SK-N-SH (cell line): ENCODE measurements around the gene LTBP2. TPM values are rescaled to one million over a fixed set of nuclear protein-coding genes. Genes with fewer than 3 reads are reported as not detected.

Experiments
- CTCF ChIA-PET: fragments of 300-600, 350-600 bp; formaldehyde crosslinking; extraction: SDS; loops from one replicate; lab custom pipeline; 2021; lab: Yijun Ruan, JAX
- POLR2A ChIA-PET: fragments of 350-600 bp; sonication (Branson Sonifier 250); formaldehyde crosslinking; extraction: SDS; loops from one replicate; lab custom pipeline; 2020; ENCODE audit warnings: antibody characterized with exemption, inconsistent platforms; lab: Yijun Ruan, JAX
- DNase-seq: peaks from one replicate; pipeline ENCODE4 v3.0.0; 2012
- H2AFZ ChIP-seq: fragments of 200-600 bp; sonication (generic); 2 replicates; pipeline ENCODE4 v1.8.1; 2016; ENCODE audit warnings: antibody characterized with exemption, mild to moderate bottlenecking, low read depth
- H3F3A ChIP-seq: fragments of 200-600 bp; sonication (generic); replicated peaks from 2 replicates; pipeline ENCODE3; 2016; ENCODE audit warnings: antibody characterized with exemption, mild to moderate bottlenecking; ENCODE audit not compliant: insufficient read depth
- H3K27ac ChIP-seq, 2 experiments: fragments of 200-500 bp in 1 of 2; fragments of 200-600 bp in 1 of 2; sonication (Bioruptor generic) in 1 of 2; sonication (generic), shearing (Covaris generic) in 1 of 2; 2 replicates each; pipeline versions ENCODE4 v1.5.1 to v1.6.1; 2014 to 2016; ENCODE audit warnings: low read depth in 2 of 2, inconsistent platforms in 1 of 2, low read length in 1 of 2, mild to moderate bottlenecking in 1 of 2, mixed read lengths in 1 of 2
- H3K27me3 ChIP-seq: fragments of 200-600 bp; sonication (generic), shearing (Covaris generic); 2 replicates; pipeline ENCODE4 v1.6.1; 2016; ENCODE audit warnings: mixed run types; ENCODE audit not compliant: insufficient read depth
- H3K36me3 ChIP-seq, 2 experiments: fragments of 200-500 bp in 1 of 2; fragments of 200-600 bp in 1 of 2; sonication (Bioruptor generic) in 1 of 2; sonication (generic) in 1 of 2; replicated peaks in 1 of 2; 2 replicates each; pipeline versions ENCODE3 to v1.5.1; 2014 to 2016; ENCODE audit warnings: low read length in 1 of 2, mild to moderate bottlenecking in 1 of 2; ENCODE audit not compliant: insufficient read depth in 2 of 2, control insufficient read depth in 1 of 2
- H3K4me1 ChIP-seq, 2 experiments: fragments of 200-500 bp in 1 of 2; fragments of 200-600 bp in 1 of 2; sonication (Bioruptor generic) in 1 of 2; sonication (generic), shearing (Covaris generic) in 1 of 2; 2 replicates each; pipeline versions ENCODE4 v1.5.1 to v1.6.1; 2014 to 2016; ENCODE audit warnings: low read depth in 1 of 2, low read length in 1 of 2, mixed run types in 1 of 2; ENCODE audit not compliant: insufficient read depth in 2 of 2, control insufficient read depth in 1 of 2
- H3K4me2 ChIP-seq: fragments of 200-600 bp; sonication (generic), shearing (Covaris generic); 2 replicates; pipeline ENCODE4 v1.6.1; 2017; ENCODE audit warnings: mixed run types
- H3K4me3 ChIP-seq, 2 experiments: fragments of 200-500 bp in 1 of 2; fragments of 200-600 bp in 1 of 2; sonication (Bioruptor generic) in 1 of 2; sonication (generic), shearing (Covaris generic) in 1 of 2; 2 replicates each; pipeline versions ENCODE4 v1.5.1 to v1.8.1; 2014 to 2016; ENCODE audit warnings: low read depth in 2 of 2, inconsistent platforms in 1 of 2, low read length in 1 of 2, mild to moderate bottlenecking in 1 of 2, mixed read lengths in 1 of 2, moderate library complexity in 1 of 2
- H3K79me2 ChIP-seq: fragments of 200-600 bp; sonication (generic); 2 replicates; pipeline ENCODE4 v1.8.1; 2017; ENCODE audit warnings: mild to moderate bottlenecking; ENCODE audit not compliant: insufficient read depth
- H3K9ac ChIP-seq: fragments of 200-600 bp; sonication (generic); 2 replicates; pipeline ENCODE4 v1.6.1; 2017; ENCODE audit warnings: mixed run types
- H3K9me2 ChIP-seq: fragments of 200-600 bp; sonication (generic); 2 replicates; pipeline ENCODE4 v1.6.1; 2017; ENCODE audit warnings: mixed run types
- H3K9me3 ChIP-seq: fragments of 200-600 bp; sonication (generic); 2 replicates; pipeline ENCODE4 v1.6.1; 2017; ENCODE audit warnings: mixed run types, mild to moderate bottlenecking, moderate library complexity
- H4K20me1 ChIP-seq: fragments of 200-600 bp; sonication (generic); 2 replicates; pipeline ENCODE4 v1.6.1; 2017; ENCODE audit warnings: mild to moderate bottlenecking, mixed run types; ENCODE audit not compliant: insufficient read depth
- CHD2 ChIP-seq: fragments of 150-350 bp; IDR thresholded peaks from 2 replicates; pipeline ENCODE4 v1.6.1; 2018; ENCODE audit warnings: low read length; ENCODE audit not compliant: partially characterized antibody
- EZH2phosphoT487 ChIP-seq: fragments of 200-600 bp; sonication (generic); IDR thresholded peaks from 2 replicates; pipeline ENCODE4 v1.6.1; 2017; ENCODE audit warnings: low read depth, mixed run types, mild to moderate bottlenecking, antibody characterized with exemption, moderate library complexity, borderline replicate concordance
- GABPA ChIP-seq: IDR thresholded peaks from 2 replicates; pipeline ENCODE4 v1.4.0; 2012; ENCODE audit warnings: low read depth, mild to moderate bottlenecking
- MAX ChIP-seq: IDR thresholded peaks from 2 replicates; pipeline ENCODE4 v1.4.0; 2012; ENCODE audit warnings: low read depth
- POLR2AphosphoS5 ChIP-seq: IDR thresholded peaks from 2 replicates; pipeline ENCODE4 v1.6.1; 2012; ENCODE audit warnings: low read depth, low read length
- RFX5 ChIP-seq: IDR thresholded peaks from 2 replicates; pipeline ENCODE4 v1.6.1; 2012; ENCODE audit warnings: mild to moderate bottlenecking, improper control_type of control experiment, low read length
- TCF12 ChIP-seq: IDR thresholded peaks from 2 replicates; pipeline ENCODE4 v1.4.0; 2012
- YY1 ChIP-seq: IDR thresholded peaks from 2 replicates; pipeline ENCODE4 v1.4.0; 2012; ENCODE audit warnings: low read depth, mild to moderate bottlenecking
- WGBS: methylation state at CpG from one replicate; pipeline ENCODE4 v1.1.6; 2017; ENCODE audit warnings: low lambda C conversion rate; 5-methylcytosine and 5-hydroxymethylcytosine counted together
- polyA plus RNA-seq, 3 experiments: library from polyadenylated mRNA; depleted of rRNA; stranded (reverse); fragments of >200 nt; gene quantifications; 2 replicates each; pipeline ENCODE4 v1.2.3, GENCODE V29; 2012

LTBP2 gene
- polyA plus RNA-seq, 1 of the 3 experiments (the other 2 are of a cell fraction), result 58.8 TPM

- peaks cover 35 to 45% of the 10 kb centered on the region in 2 experiments for H3K36me3 ChIP-seq
- no peak overlapping the region for H3K27ac ChIP-seq
- no peak for TF ChIP-seq POLR2AphosphoS5
- TF ChIP-seq GABPA, result no peak
- TF ChIP-seq YY1, result no peak
- no peak overlapping the region for H3K4me2 ChIP-seq
- no peak overlapping the region for H3K4me3 ChIP-seq
- no peaks in the 10 kb centered on the region for H3K9me2 ChIP-seq
- WGBS, result 95% methylated on average over 8 of the region's 8 CpGs
- ChIA-PET POLR2A (no interaction called here), CTCF (interaction anchor here (0.9 to 1.5 kb wide), 2 partner anchors 14 to 15 kb away, joined by 3 to 9 read pairs; no protein-coding TSS in a partner anchor)
- no peaks in the 10 kb centered on the region for H4K20me1 ChIP-seq
- H3K9me3 ChIP-seq, result no peaks in the 10 kb centered on the region
- peaks cover 0 to 12% of the 10 kb centered on the region in 2 experiments; a peak in 1 of 4 replicates for H3K4me1 ChIP-seq
- H3K9ac ChIP-seq, result no peak overlapping the region
- no peak for DNase-seq
- H2AFZ ChIP-seq, result no peak overlapping the region
- H3K79me2 ChIP-seq, result no peaks in the 10 kb centered on the region
- no peaks in the 10 kb centered on the region for H3K27me3 ChIP-seq
- peaks cover 3% of the 10 kb centered on the region for H3F3A ChIP-seq
These were observed 96.1 kb downstream of the LTBP2 start for GRCh38 chr14:74515891-74516412.

- no peak overlapping the region for H3K4me2 ChIP-seq
- H3K9me3 ChIP-seq, result no peaks in the 10 kb centered on the region
- no peak overlapping the region for H2AFZ ChIP-seq
- H3K27me3 ChIP-seq, result no peaks in the 10 kb centered on the region
- H3K9ac ChIP-seq, result no peak overlapping the region
- no peak overlapping the region for H3K4me3 ChIP-seq
- DNase-seq, result no peak
- CTCF ChIA-PET, result interaction anchor here (0.7 to 4.1 kb wide), 2 partner anchors 13 to 95 kb away, joined by 3 to 36 read pairs; no protein-coding TSS in a partner anchor
- 90% methylated on average over 12 of the region's 13 CpGs for WGBS
- peaks cover 0 to 12% of the 10 kb centered on the region in 2 experiments; a peak in 1 of 4 replicates for H3K4me1 ChIP-seq
- no peak for TF ChIP-seq EZH2phosphoT487
- no peaks in the 10 kb centered on the region for H3K9me2 ChIP-seq
- POLR2A ChIA-PET, result no interaction called here
- H4K20me1 ChIP-seq, result no peaks in the 10 kb centered on the region
- H3K27ac ChIP-seq, result peak overlapping the region in 1 of 2 experiments; percentile 10; a peak in 1 of 4 replicates
- H3K79me2 ChIP-seq, result no peaks in the 10 kb centered on the region
- peaks cover 30 to 52% of the 10 kb centered on the region in 2 experiments for H3K36me3 ChIP-seq
- peaks cover 3% of the 10 kb centered on the region for H3F3A ChIP-seq
These were observed 97.5 kb downstream of the LTBP2 start for GRCh38 chr14:74514471-74514941.

GRCh38 chr14:74511966-74512830 is 99.8 kb downstream of the LTBP2 start:
- no peak for TF ChIP-seq RFX5
- TF ChIP-seq TCF12, result no peak
- TF ChIP-seq MAX, result no peak
- TF ChIP-seq CHD2, result no peak
- Histone ChIP-seq H3K4me3 (no peak overlapping the region), H3F3A (peaks cover 6% of the 10 kb centered on the region), H3K79me2 (no peaks in the 10 kb centered on the region), H3K9me3 (no peaks in the 10 kb centered on the region), H3K27me3 (no peaks in the 10 kb centered on the region), H3K27ac (no peak overlapping the region), H3K36me3 (peaks cover 26 to 66% of the 10 kb centered on the region in 2 experiments), H3K9me2 (no peaks in the 10 kb centered on the region), H3K4me2 (no peak overlapping the region), H4K20me1 (no peaks in the 10 kb centered on the region), H3K4me1 (peaks cover 0 to 10% of the 10 kb centered on the region in 2 experiments; a peak in 1 of 4 replicates), H2AFZ (no peak overlapping the region), H3K9ac (no peak overlapping the region)
- DNase-seq, result no peak
- POLR2A ChIA-PET, result no interaction called here
- WGBS, result 87% methylated on average over 10 of the region's 10 CpGs
- CTCF ChIA-PET, result interaction anchor here (0.7 to 4.1 kb wide), 5 partner anchors 11 to 243 kb away, joined by 3 to 36 read pairs (median 4); partner anchors contain the start of gene LTBP2
